Activated T-helper 1 cell treated with anti-CD3 and anti-CD28 coated beads, Interleukin-12 subunit alpha, Interleukin-12 subunit beta, Interleukin-2, Interleukin-4 antibody, amounts not matched to agents 30 ng/mL and 10 ng/mL and 1 ng/mL, durations not matched to agents 14 hours and 24 hours and 36 hours (primary cell): ENCODE measurements around the gene RERE. TPM values are rescaled to one million over a fixed set of nuclear protein-coding genes. Genes with fewer than 3 reads are reported as not detected.
A peak's percentile ranks its signal among the peaks of the same experiment; 100 is the strongest.

Experiments used
- DNase-seq: peaks from one replicate; pipeline ENCODE4 v3.0.0; 2021; ENCODE audit warnings: low spot score
- H3K27ac Mint-ChIP-seq: one replicate; pipeline ENCODE4 v1.8.0; 2021; ENCODE audit warnings: mild to moderate bottlenecking, mixed read lengths
- H3K27me3 Mint-ChIP-seq: one replicate; pipeline ENCODE4 v1.8.0; 2022; ENCODE audit warnings: mild to moderate bottlenecking, moderate library complexity, mixed read lengths; ENCODE audit not compliant: insufficient read depth
- H3K36me3 Mint-ChIP-seq: one replicate; pipeline ENCODE4 v1.8.0; 2021; ENCODE audit warnings: low read depth, mixed read lengths
- H3K4me1 Mint-ChIP-seq: one replicate; pipeline ENCODE4 v1.8.0; 2021; ENCODE audit warnings: low read depth, mixed read lengths
- H3K4me3 Mint-ChIP-seq: one replicate; pipeline ENCODE4 v1.8.0; 2021; ENCODE audit warnings: mild to moderate bottlenecking, moderate library complexity, mixed read lengths
- H3K9me3 Mint-ChIP-seq: one replicate; pipeline ENCODE4 v1.8.0; 2021; ENCODE audit warnings: mixed read lengths
- intact Hi-C: fragments of 100-400 bp; cut with micrococcal nuclease; formaldehyde crosslinking; loops from one replicate; pipeline ENCODE4 v1.15.1; 2024
- total RNA-seq: library from RNA; stranded (reverse); gene quantifications from 2 replicates; pipeline ENCODE4 v1.2.3, GENCODE V29; 2022

Gene RERE
- total RNA-seq, 1 donor from 2014 or later = 82.0 TPM

- Mint-ChIP-seq H3K36me3 (peaks cover 44% of the 10 kb centered on the region), H3K27ac (no peak overlapping the region), H3K27me3 (no peaks in the 10 kb centered on the region), H3K9me3 (no peaks in the 10 kb centered on the region), H3K4me3 (no peak overlapping the region), H3K4me1 (peaks cover 29% of the 10 kb centered on the region)
- DNase-seq = no peak
- intact Hi-C loops = no loop called here
These were observed 39.4 kb upstream of the RERE start for GRCh38 chr1:8856689-8857412.

- intact Hi-C loops = no loop called here
- H3K36me3 Mint-ChIP-seq = peaks cover 25% of the 10 kb centered on the region
- no peaks in the 10 kb centered on the region for H3K27me3 Mint-ChIP-seq
- H3K4me1 Mint-ChIP-seq = peaks cover 13% of the 10 kb centered on the region
- H3K27ac Mint-ChIP-seq = no peak overlapping the region
- no peak overlapping the region for H3K4me3 Mint-ChIP-seq
- no peaks in the 10 kb centered on the region for H3K9me3 Mint-ChIP-seq
- DNase-seq = no peak
These were observed 36.8 kb upstream of the RERE start for GRCh38 chr1:8854240-8854639.

- Mint-ChIP-seq H3K9me3 (no peaks in the 10 kb centered on the region), H3K4me3 (no peak overlapping the region), H3K36me3 (peaks cover 1% of the 10 kb centered on the region), H3K27me3 (no peaks in the 10 kb centered on the region), H3K4me1 (no peaks in the 10 kb centered on the region), H3K27ac (no peak overlapping the region)
- no peak for DNase-seq
- intact Hi-C loops = no loop called here
These were observed 33.6 kb upstream of the RERE start for GRCh38 chr1:8851060-8851459.

- intact Hi-C loops = loop anchor here (1.0 to 10.0 kb wide), 4 partner anchors 54 to 452 kb away; no protein-coding TSS in a partner anchor
- no peaks in the 10 kb centered on the region for H3K4me1 Mint-ChIP-seq
- H3K27ac Mint-ChIP-seq = no peak overlapping the region
- no peaks in the 10 kb centered on the region for H3K9me3 Mint-ChIP-seq
- no peak overlapping the region for H3K4me3 Mint-ChIP-seq
- peak; percentile 53 for DNase-seq
- peaks cover 5% of the 10 kb centered on the region for H3K27me3 Mint-ChIP-seq
- no peaks in the 10 kb centered on the region for H3K36me3 Mint-ChIP-seq
These were observed 31.4 kb upstream of the RERE start for GRCh38 chr1:8848663-8849386.

- Mint-ChIP-seq H3K4me3 (no peak overlapping the region), H3K4me1 (no peaks in the 10 kb centered on the region), H3K27ac (no peak overlapping the region), H3K27me3 (peaks cover 6% of the 10 kb centered on the region), H3K36me3 (no peaks in the 10 kb centered on the region), H3K9me3 (no peaks in the 10 kb centered on the region)
- intact Hi-C loops = loop anchor here (5.0 to 10.0 kb wide), 3 partner anchors 53 to 451 kb away; no protein-coding TSS in a partner anchor
- DNase-seq = no peak
These were observed 30.6 kb upstream of the RERE start for GRCh38 chr1:8847990-8848389.

GRCh38 chr1:8846263-8846662 lies 28.8 kb upstream of the RERE start:
- no peaks in the 10 kb centered on the region for H3K4me1 Mint-ChIP-seq
- no peaks in the 10 kb centered on the region for H3K9me3 Mint-ChIP-seq
- H3K27ac Mint-ChIP-seq = no peak overlapping the region
- no peak for DNase-seq
- H3K27me3 Mint-ChIP-seq = peaks cover 6% of the 10 kb centered on the region
- intact Hi-C loops = loop anchor here (5.0 to 10.0 kb wide), 3 partner anchors 51 to 449 kb away; no protein-coding TSS in a partner anchor
- H3K4me3 Mint-ChIP-seq = no peak overlapping the region
- no peaks in the 10 kb centered on the region for H3K36me3 Mint-ChIP-seq

- H3K27me3 Mint-ChIP-seq = peaks cover 6% of the 10 kb centered on the region
These were observed 28.0 kb upstream of the RERE start for GRCh38 chr1:8845104-8846097.

GRCh38 chr1:8844501-8845006 lies 27.1 kb upstream of the RERE start:
- Mint-ChIP-seq H3K27me3 (peaks cover 6% of the 10 kb centered on the region), H3K9me3 (no peaks in the 10 kb centered on the region), H3K36me3 (no peaks in the 10 kb centered on the region), H3K4me3 (no peak overlapping the region), H3K4me1 (no peaks in the 10 kb centered on the region), H3K27ac (no peak overlapping the region)
- no peak for DNase-seq
- intact Hi-C loops = loop anchor here (5.0 to 10.0 kb wide), 3 partner anchors 50 to 447 kb away; no protein-coding TSS in a partner anchor

More at GRCh38 chr1:8845104-8846097, 28.0 kb upstream of the RERE start:
- intact Hi-C loops = loop anchor here (5.0 to 10.0 kb wide), 3 partner anchors 51 to 448 kb away; no protein-coding TSS in a partner anchor
- H3K36me3 Mint-ChIP-seq = no peaks in the 10 kb centered on the region
- no peak overlapping the region for H3K27ac Mint-ChIP-seq
- no peak overlapping the region for H3K4me3 Mint-ChIP-seq
- H3K4me1 Mint-ChIP-seq = no peaks in the 10 kb centered on the region
- H3K9me3 Mint-ChIP-seq = no peaks in the 10 kb centered on the region
- DNase-seq = no peak

GRCh38 chr1:8841395-8841794 lies 24.0 kb upstream of the RERE start:
- no peak for DNase-seq
- Mint-ChIP-seq H3K36me3 (no peaks in the 10 kb centered on the region), H3K4me1 (no peaks in the 10 kb centered on the region), H3K27me3 (peaks cover 13% of the 10 kb centered on the region), H3K4me3 (no peak overlapping the region), H3K9me3 (no peaks in the 10 kb centered on the region), H3K27ac (no peak overlapping the region)
- intact Hi-C loops = loop anchor here (10.0 kb wide), 2 partner anchors 47 to 117 kb away; no protein-coding TSS in a partner anchor

GRCh38 chr1:8839990-8840389 lies 22.6 kb upstream of the RERE start:
- Mint-ChIP-seq H3K27me3 (peaks cover 13% of the 10 kb centered on the region), H3K9me3 (no peaks in the 10 kb centered on the region), H3K27ac (no peak overlapping the region), H3K4me1 (no peaks in the 10 kb centered on the region), H3K4me3 (no peak overlapping the region), H3K36me3 (no peaks in the 10 kb centered on the region)
- DNase-seq = no peak
- intact Hi-C loops = loop anchor here (10.0 kb wide), 2 partner anchors 45 to 115 kb away; no protein-coding TSS in a partner anchor

GRCh38 chr1:8835941-8836643 lies 18.7 kb upstream of the RERE start:
- DNase-seq = no peak
- Mint-ChIP-seq H3K36me3 (no peaks in the 10 kb centered on the region), H3K4me1 (no peaks in the 10 kb centered on the region), H3K27ac (no peak overlapping the region), H3K4me3 (no peak overlapping the region), H3K9me3 (no peaks in the 10 kb centered on the region), H3K27me3 (peaks cover 7% of the 10 kb centered on the region)
- intact Hi-C loops = no loop called here

- no peak for DNase-seq
- H3K4me3 Mint-ChIP-seq = no peak overlapping the region
- intact Hi-C loops = no loop called here
These were observed 13.9 kb upstream of the RERE start for GRCh38 chr1:8831340-8831739.

More at GRCh38 chr1:8831340-8831739, 13.9 kb upstream of the RERE start:
- no peak overlapping the region for H3K27ac Mint-ChIP-seq
- H3K4me1 Mint-ChIP-seq = peaks cover 8% of the 10 kb centered on the region
- no peaks in the 10 kb centered on the region for H3K36me3 Mint-ChIP-seq
- H3K9me3 Mint-ChIP-seq = no peaks in the 10 kb centered on the region
- H3K27me3 Mint-ChIP-seq = peaks cover 2% of the 10 kb centered on the region
